HepG2 (cell line): ENCODE results near the gene PTGIS. TPM values are rescaled to one million over a fixed set of nuclear protein-coding genes. Genes with fewer than 3 reads are reported as not detected.
A peak's percentile ranks its signal among the peaks of the same experiment; 100 is the strongest.
"Not testable (repeated sequence)": the region's sequence is repeated elsewhere in the genome, so short reads cannot be mapped to it uniquely, and the experiment has no call there.

Experiments
- ATAC-seq: fragments of 200-7000 bp; cut with Tn5 transposase; 3 replicates; pipeline ENCODE4 v1.9.1; 2020; ENCODE audit warnings: mild to moderate bottlenecking, moderate library complexity
- BruUV-seq: library from RNA; stranded (reverse); fragments of 400-500 nt; replicated peaks from 2 replicates; lab custom pipeline; 2021; lab: Mats Ljungman, UMichigan
- CTCF ChIA-PET: fragments of 300-600 bp; formaldehyde crosslinking; extraction: SDS; loops from one replicate; lab custom pipeline; 2021; ENCODE audit warnings: low total read pairs, inconsistent platforms, low intra/inter-chr PET ratio; lab: Yijun Ruan, JAX
- POLR2A ChIA-PET: fragments of 350-600 bp; sonication (Branson Sonifier 250); formaldehyde crosslinking; loops from one replicate; lab custom pipeline; 2020; ENCODE audit warnings: antibody characterized with exemption, inconsistent platforms; lab: Yijun Ruan, JAX
- DNase-seq: peaks from one replicate; pipeline ENCODE4 v3.0.0-alpha.2; 2015; ENCODE audit warnings: low spot score
- FAIRE-seq: peaks from 3 replicates; lab custom pipeline; 2011; peaks lifted over from hg19 to GRCh38; lab: Jason Lieb, UNC
- H2AFZ ChIP-seq: one replicate; pipeline ENCODE4 v1.6.1; 2011; ENCODE audit warnings: low read length, inconsistent platforms
- H3K27ac ChIP-seq: fragments of 300-600 bp; 3 replicates; pipeline ENCODE4 v1.8.0; 2011; ENCODE audit warnings: mixed run types, mild to moderate bottlenecking, mixed read lengths, low read length, inconsistent platforms; ENCODE audit not compliant: insufficient read depth; ENCODE audit errors: extremely low read length
- H3K27me3 ChIP-seq, 2 experiments: fragments of 200-600 bp in 1 of 2; 2 replicates in 1 of 2; 3 replicates in 1 of 2; pipeline versions ENCODE4 v1.6.0 to v1.8.0; 2011; ENCODE audit warnings: low read length in 2 of 2, mild to moderate bottlenecking in 2 of 2, moderate library complexity in 2 of 2, inconsistent platforms in 1 of 2; ENCODE audit not compliant: insufficient read depth in 2 of 2, control insufficient read depth in 1 of 2
- H3K36me3 ChIP-seq, 2 experiments: fragments of 200-600 bp in 1 of 2; replicated peaks in 1 of 2; 2 replicates in 1 of 2; 3 replicates in 1 of 2; pipeline versions ENCODE4 v1.5.1 to v1.8.0; 2011; ENCODE audit warnings: low read length in 2 of 2, inconsistent platforms in 1 of 2; ENCODE audit not compliant: insufficient read depth in 2 of 2, control insufficient read depth in 1 of 2
- H3K4me1 ChIP-seq: 2 replicates; pipeline ENCODE4 v1.5.1; 2012; ENCODE audit warnings: low read length, inconsistent platforms; ENCODE audit not compliant: insufficient read depth
- H3K4me2 ChIP-seq: 2 replicates; pipeline ENCODE4 v1.6.0; 2011; ENCODE audit warnings: low read depth, low read length, inconsistent platforms
- H3K4me3 ChIP-seq, 3 experiments: fragments of 200-600 bp in 1 of 3; sonication (generic), shearing (Covaris generic) in 1 of 3; replicated peaks in 1 of 3; 2 replicates each; pipeline ENCODE4 v1.5.1; 2011 to 2016; ENCODE audit warnings: low read length in 3 of 3, inconsistent platforms in 2 of 3, low read depth in 2 of 3, mild to moderate bottlenecking in 2 of 3, control low read depth in 1 of 3, mixed read lengths in 1 of 3; ENCODE audit not compliant: insufficient read depth in 1 of 3
- H3K79me2 ChIP-seq: one replicate; pipeline ENCODE4 v1.6.1; 2011; ENCODE audit warnings: low read length, inconsistent platforms; ENCODE audit not compliant: insufficient read depth
- H3K9ac ChIP-seq: 2 replicates; pipeline ENCODE4 v1.6.0; 2011; ENCODE audit warnings: mild to moderate bottlenecking, low read depth, low read length, inconsistent platforms; ENCODE audit not compliant: insufficient read depth
- H3K9me3 ChIP-seq: 2 replicates; pipeline ENCODE4 v1.5.1; 2012; ENCODE audit warnings: mild to moderate bottlenecking, low read length
- H4K20me1 ChIP-seq: 2 replicates; pipeline ENCODE4 v1.6.0; 2011; ENCODE audit warnings: inconsistent platforms, mild to moderate bottlenecking, low read length, moderate library complexity; ENCODE audit not compliant: insufficient read depth
- NAIF1 ChIP-seq: sonication (generic); formaldehyde crosslinking; IDR thresholded peaks from 2 replicates; pipeline ENCODE4 v1.5.0; 2020; ENCODE audit warnings: mild to moderate bottlenecking, missing genetic modification reagents, borderline replicate concordance
- NCOA5 ChIP-seq: sonication (generic); formaldehyde crosslinking; IDR thresholded peaks from 2 replicates; pipeline ENCODE4 v1.4.0; 2020; ENCODE audit warnings: missing genetic modification reagents
- PCBP1 ChIP-seq: fragments of 200-400 bp; formaldehyde crosslinking; IDR thresholded peaks from 2 replicates; pipeline ENCODE4 v1.6.1; 2017; ENCODE audit warnings: mild to moderate bottlenecking, low read depth, low read length, borderline replicate concordance
- SALL1 ChIP-seq: sonication (generic); formaldehyde crosslinking; IDR thresholded peaks from 2 replicates; pipeline ENCODE4 v1.8.0; 2022; ENCODE audit warnings: mild to moderate bottlenecking, missing genetic modification reagents
- SALL2 ChIP-seq: sonication (generic); formaldehyde crosslinking; IDR thresholded peaks from 2 replicates; pipeline ENCODE4 v1.8.1; 2023; ENCODE audit warnings: mild to moderate bottlenecking, missing genetic modification reagents, inconsistent platforms
- SMAD9 ChIP-seq: sonication (generic); formaldehyde crosslinking; IDR thresholded peaks from 2 replicates; pipeline ENCODE4 v1.5.1; 2020; ENCODE audit warnings: mild to moderate bottlenecking, missing genetic modification reagents
- SMARCE1 ChIP-seq: fragments of 450-650 bp; IDR thresholded peaks from 2 replicates; pipeline ENCODE4 v1.6.1; 2017; ENCODE audit warnings: borderline replicate concordance
- SMYD3 ChIP-seq: sonication (generic); formaldehyde crosslinking; IDR thresholded peaks from 2 replicates; pipeline ENCODE4 v1.8.1; 2023; ENCODE audit warnings: mild to moderate bottlenecking, missing genetic modification reagents
- ZBTB34 ChIP-seq: sonication (generic); formaldehyde crosslinking; IDR thresholded peaks from 2 replicates; pipeline ENCODE4 v1.8.0; 2022; ENCODE audit warnings: mild to moderate bottlenecking, missing genetic modification reagents
- ZBTB46 ChIP-seq: sonication (generic); formaldehyde crosslinking; IDR thresholded peaks from 2 replicates; pipeline ENCODE4 v1.4.0; 2020; ENCODE audit warnings: mild to moderate bottlenecking, missing genetic modification reagents, borderline replicate concordance
- ZBTB7A ChIP-seq: sonication (generic); formaldehyde crosslinking; IDR thresholded peaks from 2 replicates; pipeline ENCODE4 v1.8.0; 2022; ENCODE audit warnings: mild to moderate bottlenecking, missing genetic modification reagents
- ZKSCAN5 ChIP-seq: sonication (generic); formaldehyde crosslinking; IDR thresholded peaks from 2 replicates; pipeline ENCODE4 v1.5.1; 2020; ENCODE audit warnings: mild to moderate bottlenecking, missing genetic modification reagents
- ZNF160 ChIP-seq: sonication (generic); formaldehyde crosslinking; IDR thresholded peaks from 2 replicates; pipeline ENCODE4 v1.8.0; 2022; ENCODE audit warnings: mild to moderate bottlenecking, inconsistent platforms, missing genetic modification reagents
- ZNF274 ChIP-seq: sonication (generic); formaldehyde crosslinking; IDR thresholded peaks from 2 replicates; pipeline ENCODE4 v1.5.1; 2020; ENCODE audit warnings: mild to moderate bottlenecking, missing genetic modification reagents
- ZNF629 ChIP-seq: sonication (generic); formaldehyde crosslinking; conservative IDR thresholded peaks from 2 replicates; pipeline ENCODE4 v1.5.0; 2020; ENCODE audit warnings: missing genetic modification reagents
- ZNF737 ChIP-seq: sonication (generic); formaldehyde crosslinking; IDR thresholded peaks from 2 replicates; pipeline ENCODE4 v1.5.0; 2020; ENCODE audit warnings: missing genetic modification reagents, mild to moderate bottlenecking, borderline replicate concordance
- ZNF768 ChIP-seq: sonication (generic); formaldehyde crosslinking; IDR thresholded peaks from 2 replicates; pipeline ENCODE4 v1.4.0; 2020; ENCODE audit warnings: missing genetic modification reagents
- WGBS: methylation state at CpG from one replicate; pipeline ENCODE4 v1.1.6; 2017; ENCODE audit warnings: low lambda C conversion rate; 5-methylcytosine and 5-hydroxymethylcytosine counted together
- in situ Hi-C: cut with HindIII; loops from 2 replicates; pipeline ENCODE4 v1.10.0; 2017; ENCODE audit warnings: low pct_unique_long_range_greater_than_20kb; ENCODE audit not compliant: extremely low pct_ligation_motif_present
- intact Hi-C: fragments of 100-400 bp; cut with micrococcal nuclease; formaldehyde crosslinking; loops from one replicate; pipeline ENCODE4 v1.10.0; 2022; ENCODE audit not compliant: unreplicated experiment
- polyA plus RNA-seq, 8 experiments: library from polyadenylated mRNA; depleted of rRNA in 3 of 8; stranded (reverse) in 7 of 8; unstranded in 1 of 8; fragments of >200 nt; fragmentation: Illumina TruSeq in 4 of 8; extraction: Trizol in 4 of 8; gene quantifications; 2 replicates each; pipeline versions ENCODE4 v1.2.1 to v1.2.3, GENCODE V29; 2011 to 2016; ENCODE audit warnings: low read depth in 4 of 8, missing spikeins in 1 of 8, mixed read lengths in 1 of 8; ENCODE audit not compliant: insufficient read depth in 1 of 8
- total RNA-seq, 5 experiments: library from RNA; depleted of rRNA; stranded (reverse); fragments of >200 nt; fragmentation: Illumina TruSeq; extraction: Trizol; gene quantifications; 2 replicates each; pipeline ENCODE4 v1.2.3, GENCODE V29; 2016; ENCODE audit warnings: low read depth in 1 of 5
- TF ChIP-seq, protein P1 (sequence below): sonication (generic); formaldehyde crosslinking; IDR thresholded peaks from 2 replicates; pipeline ENCODE4 v1.4.0; 2020; ENCODE audit warnings: missing genetic modification reagents

PTGIS gene
- total and polyA plus RNA-seq, 2 of the 13 experiments (the other 11 are each of a cell fraction or from before 2014, with no cell fraction given) = not detected

- TF ChIP-seq ZBTB34 (CRISPR knock-in tag) (no peak), ZNF737 (CRISPR knock-in tag) (no peak), PCBP1 (0 out of 2 replicates have a peak, but pooled peaks have one; percentile 30), SMYD3 (no peak), NAIF1 (CRISPR knock-in tag) (no peak), NCOA5 (CRISPR knock-in tag) (no peak), SALL1 (CRISPR knock-in tag) (no peak), ZNF160 (CRISPR knock-in tag) (no peak), SALL2 (CRISPR knock-in tag) (no peak), ZNF274 (CRISPR knock-in tag) (no peak), SMARCE1 (no peak), ZKSCAN5 (CRISPR knock-in tag) (no peak), ZBTB7A (CRISPR knock-in tag) (no peak), SMAD9 (CRISPR knock-in tag) (no peak), ZNF768 (CRISPR knock-in tag) (peak; percentile 30; the same call in 1 of the 2 replicates), ZBTB46 (no peak), ZNF629 (CRISPR knock-in tag) (peak; percentile 81)
- TF ChIP-seq, protein P1, sequence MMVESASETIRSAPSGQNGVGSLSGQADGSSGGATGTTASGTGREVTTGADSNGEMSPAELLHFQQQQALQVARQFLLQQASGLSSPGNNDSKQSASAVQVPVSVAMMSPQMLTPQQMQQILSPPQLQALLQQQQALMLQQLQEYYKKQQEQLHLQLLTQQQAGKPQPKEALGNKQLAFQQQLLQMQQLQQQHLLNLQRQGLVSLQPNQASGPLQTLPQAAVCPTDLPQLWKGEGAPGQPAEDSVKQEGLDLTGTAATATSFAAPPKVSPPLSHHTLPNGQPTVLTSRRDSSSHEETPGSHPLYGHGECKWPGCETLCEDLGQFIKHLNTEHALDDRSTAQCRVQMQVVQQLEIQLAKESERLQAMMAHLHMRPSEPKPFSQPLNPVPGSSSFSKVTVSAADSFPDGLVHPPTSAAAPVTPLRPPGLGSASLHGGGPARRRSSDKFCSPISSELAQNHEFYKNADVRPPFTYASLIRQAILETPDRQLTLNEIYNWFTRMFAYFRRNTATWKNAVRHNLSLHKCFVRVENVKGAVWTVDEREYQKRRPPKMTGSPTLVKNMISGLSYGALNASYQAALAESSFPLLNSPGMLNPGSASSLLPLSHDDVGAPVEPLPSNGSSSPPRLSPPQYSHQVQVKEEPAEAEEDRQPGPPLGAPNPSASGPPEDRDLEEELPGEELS (CRISPR knock-in tag) = no peak
- TF ChIP-seq, all 625 proteins: peak for 4
Observed at GRCh38 chr20:49567421-49568277, at the start of gene PTGIS (continued).

DNA sequence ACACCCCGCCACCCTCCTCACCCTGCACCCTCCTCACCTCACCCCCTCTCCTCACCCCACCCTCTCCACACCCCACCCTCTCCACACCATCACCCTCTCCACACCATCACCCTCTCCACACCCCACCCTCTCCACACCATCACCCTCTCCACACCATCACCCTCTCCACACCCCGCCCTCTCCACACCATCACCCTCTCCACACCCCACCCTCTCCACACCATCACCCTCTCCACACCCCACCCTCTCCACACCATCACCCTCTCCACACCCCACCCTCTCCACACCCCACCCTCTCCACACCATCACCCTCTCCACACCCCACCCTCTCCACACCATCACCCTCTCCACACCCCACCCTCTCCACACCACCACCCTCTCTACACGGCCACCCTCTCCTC is 49.5 kb upstream of the PTGIS start:
- intact Hi-C loops, CTCF ChIA-PET, BruUV-seq: not testable (repeated sequence)

More for the DNA sequence above, 49.5 kb upstream of the PTGIS start:
- ATAC-seq, H2AFZ ChIP-seq, in situ Hi-C loops, H3K4me3 ChIP-seq, H3K79me2 ChIP-seq, DNase-seq, POLR2A ChIA-PET, H4K20me1 ChIP-seq, H3K4me2 ChIP-seq, H3K27ac ChIP-seq, FAIRE-seq, H3K27me3 ChIP-seq, H3K36me3 ChIP-seq, H3K9ac ChIP-seq, H3K9me3 ChIP-seq: not testable (repeated sequence)
- peaks cover 54% of the 10 kb centered on the region for H3K4me1 ChIP-seq
- WGBS = 35% methylated on average over 3 of the region's 3 CpGs
